OCI-LY7 (cell line): ENCODE measurements around the gene KIAA1217. TPM values are rescaled to one million over a fixed set of nuclear protein-coding genes. Genes with fewer than 3 reads are reported as not detected.

Experiments used
- BruUV-seq: library from RNA; stranded (reverse); fragments of 400-500 nt; replicated peaks from 2 replicates; lab custom pipeline; 2021; lab: Mats Ljungman, UMichigan
- CTCF ChIA-PET: fragments of 300-600 bp; sonication (Branson Sonifier 250); formaldehyde crosslinking; loops from one replicate; lab custom pipeline; 2022; ENCODE audit warnings: antibody characterized with exemption; ENCODE audit not compliant: unreplicated experiment; lab: Charles Lee
- POLR2A ChIA-PET: fragments of 300-600 bp; sonication (Branson Sonifier 250); formaldehyde crosslinking; loops from one replicate; lab custom pipeline; 2022; ENCODE audit warnings: antibody characterized with exemption; lab: Charles Lee
- DNase-seq: peaks from one replicate; pipeline ENCODE4 v3.0.0-alpha.2; 2015; ENCODE audit warnings: low spot score
- H2AFZ ChIP-seq: fragments of 200-600 bp; sonication (generic), shearing (Covaris generic); 2 replicates; pipeline ENCODE4 v1.6.1; 2014; ENCODE audit warnings: mild to moderate bottlenecking, antibody characterized with exemption, low read length, moderate library complexity
- H3K27ac ChIP-seq: fragments of 200-600 bp; sonication (generic); 2 replicates; pipeline ENCODE4 v1.5.1; 2014; ENCODE audit warnings: mixed run types, low read depth, mild to moderate bottlenecking, moderate library complexity, low read length, inconsistent platforms; ENCODE audit not compliant: poor library complexity, severe bottlenecking
- H3K36me3 ChIP-seq: fragments of 200-600 bp; sonication (generic); 2 replicates; pipeline ENCODE4 v1.6.1; 2014; ENCODE audit warnings: mild to moderate bottlenecking, antibody characterized with exemption, low read length, moderate library complexity, mixed read lengths; ENCODE audit not compliant: insufficient read depth
- H3K4me1 ChIP-seq: fragments of 200-600 bp; sonication (generic); 2 replicates; pipeline ENCODE4 v1.5.1; 2014; ENCODE audit warnings: mild to moderate bottlenecking, low read length; ENCODE audit not compliant: insufficient read depth, poor library complexity, severe bottlenecking
- H3K4me2 ChIP-seq: fragments of 200-600 bp; sonication (generic); 2 replicates; pipeline ENCODE4 v1.6.1; 2014; ENCODE audit warnings: mild to moderate bottlenecking, low read length
- H3K4me3 ChIP-seq: fragments of 200-600 bp; sonication (generic); 2 replicates; pipeline ENCODE4 v1.5.1; 2014; ENCODE audit warnings: mild to moderate bottlenecking, low read depth, low read length; ENCODE audit not compliant: poor library complexity, severe bottlenecking
- H3K79me2 ChIP-seq: fragments of 200-600 bp; sonication (generic); 2 replicates; pipeline ENCODE4 v1.6.1; 2016; ENCODE audit warnings: low read depth, mild to moderate bottlenecking, low read length, moderate library complexity, mixed read lengths; ENCODE audit not compliant: insufficient read depth
- H3K9me2 ChIP-seq: fragments of 200-600 bp; sonication (generic); 2 replicates; pipeline ENCODE4 v1.6.1; 2016; ENCODE audit warnings: mild to moderate bottlenecking, low read length, mixed read lengths; ENCODE audit not compliant: insufficient read depth
- H3K9me3 ChIP-seq: fragments of 200-600 bp; sonication (generic); 2 replicates; pipeline ENCODE4 v1.6.1; 2014; ENCODE audit warnings: mild to moderate bottlenecking, mixed run types, low read length, mixed read lengths
- H4K20me1 ChIP-seq: fragments of 200-600 bp; sonication (generic); 2 replicates; pipeline ENCODE4 v1.6.1; 2014; ENCODE audit warnings: mild to moderate bottlenecking, antibody characterized with exemption, low read length, moderate library complexity, mixed read lengths; ENCODE audit not compliant: insufficient read depth
- CTCF ChIP-seq: fragments of 200-600 bp; sonication (generic); conservative IDR thresholded peaks from 2 replicates; pipeline ENCODE4 v1.5.1; 2014; ENCODE audit warnings: mild to moderate bottlenecking, antibody characterized with exemption, low read length, moderate library complexity, mixed read lengths
- EZH2phosphoT487 ChIP-seq: fragments of 200-600 bp; sonication (generic); IDR thresholded peaks from 2 replicates; pipeline ENCODE4 v1.6.1; 2018; ENCODE audit warnings: low read depth, borderline replicate concordance, mild to moderate bottlenecking, mixed run types, antibody characterized with exemption, low read length, moderate library complexity, mixed read lengths
- intact Hi-C: fragments of 100-400 bp; cut with micrococcal nuclease; formaldehyde crosslinking; loops from one replicate; pipeline ENCODE4 v1.10.0; 2022; ENCODE audit not compliant: unreplicated experiment
- microRNA-seq: library from miRNA; unstranded; fragments of <30 nt; microRNA quantifications from one replicate; pipeline ENCODE4 v1.2.0, GENCODE V29; 2022; ENCODE audit warnings: borderline replicate concordance
- small RNA-seq: library from RNA; depleted of rRNA; stranded (forward); fragments of <200 nt; gene quantifications from one replicate; pipeline ENCODE3, GENCODE V24; 2014
- total RNA-seq, 2 experiments: library from RNA; depleted of rRNA in 1 of 2; stranded (reverse); fragments of >200 nt in 1 of 2; shearing (Covaris generic) in 1 of 2; gene quantifications; 2 replicates each; pipeline ENCODE4 v1.2.3, GENCODE V29; 2014 to 2022

Gene KIAA1217
- total RNA-seq, 2 experiments from 2014 or later, result not detected

GRCh38 chr10:24596217-24596930 is 387.4 kb downstream of the KIAA1217 start:
- no peak overlapping the region for H2AFZ ChIP-seq
- no peaks in the 10 kb centered on the region for H4K20me1 ChIP-seq
- intact Hi-C loops, result no loop called here
- no peak for DNase-seq
- no peaks in the 10 kb centered on the region for H3K79me2 ChIP-seq
- H3K27ac ChIP-seq, result no peak overlapping the region
- H3K36me3 ChIP-seq, result peaks cover 43% of the 10 kb centered on the region
- H3K4me3 ChIP-seq, result no peak overlapping the region
- no peak overlapping the region for H3K4me2 ChIP-seq
- ChIA-PET POLR2A (interaction anchor here (0.6 kb wide), 1 partner anchor 26 kb away, joined by 3 read pairs; no protein-coding TSS in a partner anchor), CTCF (no interaction called here)
- no peaks in the 10 kb centered on the region for H3K4me1 ChIP-seq
- no peaks in the 10 kb centered on the region for H3K9me3 ChIP-seq
- TF ChIP-seq CTCF (no peak), EZH2phosphoT487 (no peak)
- H3K9me2 ChIP-seq, result no peaks in the 10 kb centered on the region
- no TSS peak for BruUV-seq

- TF ChIP-seq CTCF (no peak), EZH2phosphoT487 (no peak)
- H2AFZ ChIP-seq, result no peak overlapping the region
- H4K20me1 ChIP-seq, result no peaks in the 10 kb centered on the region
- H3K9me3 ChIP-seq, result no peaks in the 10 kb centered on the region
- H3K36me3 ChIP-seq, result peaks cover 35% of the 10 kb centered on the region
- H3K27ac ChIP-seq, result no peak overlapping the region
- H3K4me1 ChIP-seq, result no peaks in the 10 kb centered on the region
- no peak overlapping the region for H3K4me2 ChIP-seq
- DNase-seq, result no peak
- POLR2A ChIA-PET, result interaction anchor here (0.7 to 2.3 kb wide), 2 partner anchors 11 to 899 kb away, joined by 3 to 6 read pairs; no protein-coding TSS in a partner anchor
- H3K79me2 ChIP-seq, result no peaks in the 10 kb centered on the region
- CTCF ChIA-PET, result no interaction called here
- BruUV-seq, result no TSS peak
- intact Hi-C loops, result no loop called here
- no peak overlapping the region for H3K4me3 ChIP-seq
- no peaks in the 10 kb centered on the region for H3K9me2 ChIP-seq
Observed at GRCh38 chr10:24597426-24597825, 388.5 kb downstream of the KIAA1217 start.

Small RNA genes within 50 kb of the gene (microRNA-seq; reads per million reads assigned to microRNA genes)
- gene MIR603, result not detected

Small RNA genes within 50 kb of the gene (small RNA-seq; reads per million reads assigned to genes)
- gene AC063961.1 (not detected), gene MIR603 (not detected)
